Measurements from ENCODE around the gene RNU6-8.

Gene RNU6-8

GRCh38 chr14:32230695-32231280 lies 27.7 kb upstream of the RNU6-8 start:
- TF ChIP-seq ZNF8 (CRISPR knock-in tag; IDR thresholded peaks at IDR 0.05), result no peak
- TF ChIP-seq ZFP30 (CRISPR knock-in tag; IDR thresholded peaks at IDR 0.05), result no peak
- no peak for TF ChIP-seq ZFP3 (CRISPR knock-in tag; IDR thresholded peaks at IDR 0.05)
- TF ChIP-seq CSRNP3 (CRISPR knock-in tag; IDR thresholded peaks at IDR 0.05), result no peak
- no peak for TF ChIP-seq PPARA (CRISPR knock-in tag; IDR thresholded peaks at IDR 0.05; ENCODE audit: borderline replicate concordance)
- TF ChIP-seq ZC3H10 (CRISPR knock-in tag; IDR thresholded peaks at IDR 0.05), result no peak
- TF ChIP-seq SNAI2 (CRISPR knock-in tag; IDR thresholded peaks at IDR 0.05), result no peak
- TF ChIP-seq ISL1 (CRISPR knock-in tag; IDR thresholded peaks at IDR 0.05), result no peak
- no peak for TF ChIP-seq ESRRG (CRISPR knock-in tag; IDR thresholded peaks at IDR 0.05)
- no peak for TF ChIP-seq POU6F1 (CRISPR knock-in tag; IDR thresholded peaks at IDR 0.05; ENCODE audit: borderline replicate concordance, low read depth)
- no peak for TF ChIP-seq CSDC2 (CRISPR knock-in tag; IDR thresholded peaks at IDR 0.05)
- TF ChIP-seq GLIS3 (CRISPR knock-in tag; IDR thresholded peaks at IDR 0.05), result no peak
- no peak for TF ChIP-seq OSR1 (CRISPR knock-in tag; IDR thresholded peaks at IDR 0.05)
- ATAC-seq, result peak; percentile 74

- peak; percentile 75 for ATAC-seq
- no peak for TF ChIP-seq ZFP30 (CRISPR knock-in tag; IDR thresholded peaks at IDR 0.05)
- TF ChIP-seq CREB5 (CRISPR knock-in tag; IDR thresholded peaks at IDR 0.05; ENCODE audit: low read depth), result peak; percentile 95
- peak; percentile 62; the same call in 1 of the 2 replicates for TF ChIP-seq ZC3H10 (CRISPR knock-in tag; IDR thresholded peaks at IDR 0.05)
- TF ChIP-seq ISL1 (CRISPR knock-in tag; IDR thresholded peaks at IDR 0.05), result peak; percentile 98
- TF ChIP-seq CSRNP3 (CRISPR knock-in tag; IDR thresholded peaks at IDR 0.05), result no peak
- no peak for TF ChIP-seq TSHZ2 (CRISPR knock-in tag; IDR thresholded peaks at IDR 0.05)
- no peak for TF ChIP-seq POU6F1 (CRISPR knock-in tag; IDR thresholded peaks at IDR 0.05; ENCODE audit: borderline replicate concordance, low read depth)
- TF ChIP-seq ZNF565 (CRISPR knock-in tag; conservative IDR thresholded peaks at IDR 0.05; ENCODE audit: low read depth), result no peak
- TF ChIP-seq PPARA (CRISPR knock-in tag; IDR thresholded peaks at IDR 0.05; ENCODE audit: borderline replicate concordance), result no peak
- TF ChIP-seq OSR1 (CRISPR knock-in tag; IDR thresholded peaks at IDR 0.05), result no peak
- TF ChIP-seq ZNF8 (CRISPR knock-in tag; IDR thresholded peaks at IDR 0.05), result no peak
- 0 out of 2 replicates have a peak, but pooled peaks have one; percentile 49 for TF ChIP-seq PATZ1 (CRISPR knock-in tag; IDR thresholded peaks at IDR 0.05; ENCODE audit: borderline replicate concordance)
- TF ChIP-seq TOX (CRISPR knock-in tag; IDR thresholded peaks at IDR 0.05; ENCODE audit: borderline replicate concordance), result peak; percentile 59; the same call in 1 of the 2 replicates
Observed at GRCh38 chr14:32230181-32230580, 27.1 kb upstream of the RNU6-8 start.

Data from SK-N-SH treated with all-trans-retinoic acid at 6 μM for 48 hours (cell line).